ENCODE measurements around the gene ANTXR1. TPM values are rescaled to one million over a fixed set of nuclear protein-coding genes. Genes with fewer than 3 reads are reported as not detected.
A peak's percentile ranks its signal among the peaks of the same experiment; 100 is the strongest.

The ANTXR1 gene
- total and polyA plus RNA-seq, 2 of the 8 experiments (the other 6 are each of a cell fraction or from before 2014, with no cell fraction given): 15.8 to 44.3 TPM

DNA sequence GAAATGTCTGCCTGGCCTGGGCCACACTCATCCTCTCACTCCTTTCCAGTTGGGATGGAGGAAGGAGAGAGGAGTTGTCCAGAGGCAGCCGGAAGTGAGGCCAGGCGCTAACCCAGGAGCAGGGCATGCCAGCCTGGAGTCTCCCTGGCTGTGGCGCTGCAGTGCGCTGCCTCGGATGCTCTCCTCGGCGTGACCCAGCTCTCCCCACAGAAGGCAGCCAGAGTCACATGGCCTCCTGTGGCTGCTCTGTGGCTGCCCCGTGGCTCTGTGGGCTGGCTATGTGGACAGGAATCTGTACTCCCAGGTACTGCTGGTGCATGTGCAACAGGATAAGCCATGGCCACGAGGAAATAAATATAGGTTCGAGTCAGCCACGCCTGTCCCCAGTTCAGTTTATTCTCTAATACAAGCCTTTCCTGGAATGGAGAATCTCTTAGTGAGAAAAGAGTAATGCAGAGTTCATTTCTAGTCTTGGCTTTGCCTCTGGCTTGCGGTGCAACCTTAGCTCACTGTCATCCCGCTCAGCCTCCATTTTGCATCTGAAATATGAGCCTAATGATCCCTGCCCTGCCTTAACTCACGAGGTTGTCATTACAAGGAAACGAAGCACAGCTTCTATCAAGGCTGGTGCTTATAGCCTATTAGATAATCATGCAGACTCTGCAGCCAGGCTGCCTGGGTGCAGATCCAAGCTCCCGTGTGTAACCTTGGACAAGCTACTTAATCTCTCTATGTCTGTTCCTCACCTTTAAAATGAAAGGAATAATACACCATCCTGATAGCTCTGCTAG, 106.3 kb downstream of the ANTXR1 start (continued):
- no peak for TF ChIP-seq RNF2 (IDR thresholded peaks at IDR 0.05; ENCODE audit: borderline replicate concordance, low read depth, low read length, missing control alignments, poor library complexity, severe bottlenecking)
- TF ChIP-seq POU5F1 (IDR thresholded peaks at IDR 0.05; ENCODE audit: low read depth, low read length): no peak
- no peak for TF ChIP-seq SP4 (IDR thresholded peaks at IDR 0.05; ENCODE audit: low read length)
- TF ChIP-seq CHD1 (IDR thresholded peaks at IDR 0.05; ENCODE audit: low read depth, low read length): no peak
- TF ChIP-seq CBX8 (IDR thresholded peaks at IDR 0.05; ENCODE audit: borderline replicate concordance, low read depth, low read length): no peak
- TF ChIP-seq SUZ12 (IDR thresholded peaks at IDR 0.05; ENCODE audit: low read length): no peak
- TF ChIP-seq GABPA (IDR thresholded peaks at IDR 0.05; ENCODE audit: borderline replicate concordance, insufficient read depth, low read length): no peak
- TF ChIP-seq, protein P1, sequence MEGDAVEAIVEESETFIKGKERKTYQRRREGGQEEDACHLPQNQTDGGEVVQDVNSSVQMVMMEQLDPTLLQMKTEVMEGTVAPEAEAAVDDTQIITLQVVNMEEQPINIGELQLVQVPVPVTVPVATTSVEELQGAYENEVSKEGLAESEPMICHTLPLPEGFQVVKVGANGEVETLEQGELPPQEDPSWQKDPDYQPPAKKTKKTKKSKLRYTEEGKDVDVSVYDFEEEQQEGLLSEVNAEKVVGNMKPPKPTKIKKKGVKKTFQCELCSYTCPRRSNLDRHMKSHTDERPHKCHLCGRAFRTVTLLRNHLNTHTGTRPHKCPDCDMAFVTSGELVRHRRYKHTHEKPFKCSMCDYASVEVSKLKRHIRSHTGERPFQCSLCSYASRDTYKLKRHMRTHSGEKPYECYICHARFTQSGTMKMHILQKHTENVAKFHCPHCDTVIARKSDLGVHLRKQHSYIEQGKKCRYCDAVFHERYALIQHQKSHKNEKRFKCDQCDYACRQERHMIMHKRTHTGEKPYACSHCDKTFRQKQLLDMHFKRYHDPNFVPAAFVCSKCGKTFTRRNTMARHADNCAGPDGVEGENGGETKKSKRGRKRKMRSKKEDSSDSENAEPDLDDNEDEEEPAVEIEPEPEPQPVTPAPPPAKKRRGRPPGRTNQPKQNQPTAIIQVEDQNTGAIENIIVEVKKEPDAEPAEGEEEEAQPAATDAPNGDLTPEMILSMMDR (IDR thresholded peaks at IDR 0.05; ENCODE audit: control extremely low read depth in 1 of 3, insufficient read depth in 1 of 3, low read depth in 1 of 3, low read length in 3 of 3): peak in 2 of 3 experiments; percentile 2 to 23; a peak in 1 of 4 replicates
- TF ChIP-seq POLR2AphosphoS5 (IDR thresholded peaks at IDR 0.05; ENCODE audit: low read depth, low read length): no peak

Measured in H1 (cell line).